IPS-20b (cell line): Measurements from ENCODE around the gene CEP135.

Experiments
- H3K27ac ChIP-seq: one replicate; pipeline ENCODE4 v1.5.1; 2013; ENCODE audit warnings: low read length
- H3K27me3 ChIP-seq: 2 replicates; pipeline ENCODE4 v1.6.1; 2013; ENCODE audit warnings: mild to moderate bottlenecking, low read length, inconsistent platforms; ENCODE audit not compliant: insufficient read depth
- H3K36me3 ChIP-seq: 2 replicates; pipeline ENCODE4 v1.6.1; 2013; ENCODE audit warnings: low read depth, mild to moderate bottlenecking, inconsistent platforms, low read length, moderate library complexity; ENCODE audit not compliant: insufficient read depth
- H3K4me1 ChIP-seq: 2 replicates; pipeline ENCODE4 v1.6.1; 2013; ENCODE audit warnings: mild to moderate bottlenecking, control low read depth, inconsistent platforms, low read length, moderate library complexity; ENCODE audit not compliant: insufficient read depth
- H3K4me3 ChIP-seq: 2 replicates; pipeline ENCODE4 v1.5.1; 2013; ENCODE audit warnings: mild to moderate bottlenecking, low read length, inconsistent platforms
- H3K9ac ChIP-seq: 2 replicates; pipeline ENCODE4 v1.6.1; 2013; ENCODE audit warnings: low read depth, mild to moderate bottlenecking, inconsistent platforms, low read length, moderate library complexity
- H3K9me3 ChIP-seq: 2 replicates; pipeline ENCODE4 v1.6.1; 2013; ENCODE audit warnings: mild to moderate bottlenecking, low read depth, low read length, inconsistent platforms; ENCODE audit not compliant: insufficient read depth

CEP135 gene, protein sequence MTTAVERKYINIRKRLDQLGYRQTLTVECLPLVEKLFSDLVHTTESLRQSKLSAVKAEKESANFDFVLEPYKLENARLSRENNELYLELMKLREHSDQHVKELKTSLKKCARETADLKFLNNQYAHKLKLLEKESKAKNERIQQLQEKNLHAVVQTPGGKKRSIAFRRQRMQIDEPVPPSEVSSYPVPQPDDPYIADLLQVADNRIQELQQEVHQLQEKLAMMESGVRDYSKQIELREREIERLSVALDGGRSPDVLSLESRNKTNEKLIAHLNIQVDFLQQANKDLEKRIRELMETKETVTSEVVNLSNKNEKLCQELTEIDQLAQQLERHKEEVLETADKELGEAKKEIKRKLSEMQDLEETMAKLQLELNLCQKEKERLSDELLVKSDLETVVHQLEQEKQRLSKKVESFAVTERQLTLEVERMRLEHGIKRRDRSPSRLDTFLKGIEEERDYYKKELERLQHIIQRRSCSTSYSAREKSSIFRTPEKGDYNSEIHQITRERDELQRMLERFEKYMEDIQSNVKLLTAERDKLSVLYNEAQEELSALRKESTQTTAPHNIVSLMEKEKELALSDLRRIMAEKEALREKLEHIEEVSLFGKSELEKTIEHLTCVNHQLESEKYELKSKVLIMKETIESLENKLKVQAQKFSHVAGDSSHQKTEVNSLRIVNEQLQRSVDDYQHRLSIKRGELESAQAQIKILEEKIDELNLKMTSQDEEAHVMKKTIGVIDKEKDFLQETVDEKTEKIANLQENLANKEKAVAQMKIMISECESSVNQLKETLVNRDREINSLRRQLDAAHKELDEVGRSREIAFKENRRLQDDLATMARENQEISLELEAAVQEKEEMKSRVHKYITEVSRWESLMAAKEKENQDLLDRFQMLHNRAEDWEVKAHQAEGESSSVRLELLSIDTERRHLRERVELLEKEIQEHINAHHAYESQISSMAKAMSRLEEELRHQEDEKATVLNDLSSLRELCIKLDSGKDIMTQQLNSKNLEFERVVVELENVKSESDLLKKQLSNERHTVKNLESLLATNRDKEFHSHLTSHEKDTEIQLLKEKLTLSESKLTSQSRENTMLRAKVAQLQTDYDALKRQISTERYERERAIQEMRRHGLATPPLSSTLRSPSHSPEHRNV

DNA sequence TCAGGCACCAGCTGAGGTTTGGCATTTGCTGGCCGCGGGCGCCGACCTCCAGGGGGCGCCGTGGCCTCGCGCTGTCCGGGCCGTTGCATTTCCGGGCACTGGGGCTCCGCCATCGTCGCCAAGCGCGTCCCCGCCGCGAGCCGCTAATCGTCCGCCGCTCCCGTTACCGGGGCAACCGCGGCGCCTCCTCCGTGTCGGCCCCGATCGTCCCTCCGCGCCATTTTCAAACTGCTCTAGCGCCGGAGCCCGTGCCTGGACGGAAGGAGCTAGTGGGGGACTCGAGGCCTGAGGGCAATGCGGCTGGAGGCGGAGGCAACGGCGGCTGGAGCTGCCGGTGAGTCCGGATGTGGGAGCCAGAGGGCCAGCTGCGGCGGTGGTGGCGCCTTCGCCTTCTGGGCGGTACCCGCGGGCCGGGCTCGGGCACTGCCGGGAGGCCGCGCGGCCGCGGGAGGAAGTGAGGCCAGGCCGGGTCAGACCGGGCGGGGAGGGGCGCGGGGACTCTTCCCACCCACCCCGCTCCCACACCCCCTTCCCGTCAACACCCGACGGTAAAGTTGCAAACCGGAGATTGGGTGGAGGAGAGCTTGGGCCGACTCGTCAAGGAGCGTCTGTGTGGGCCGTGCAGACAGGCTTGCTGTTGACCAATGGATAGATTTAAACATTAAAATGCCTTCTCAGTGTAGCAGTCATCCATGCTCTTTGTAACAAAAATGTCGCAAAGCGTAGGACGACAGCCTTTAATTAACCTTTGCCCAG lies at the start of gene CEP135:
Gene CEP135 (plus strand): TSS at position 220 of the 756 bp plus-strand sequence. CDS start 3,186 bp downstream, outside the sequence.
- Histone ChIP-seq H3K36me3 (peaks cover 18% of the 10 kb centered on the region), H3K4me3 (peak within 1 kb of the TSS; percentile 92), H3K4me1 (peaks cover 19% of the 10 kb centered on the region), H3K27ac (peak within 1 kb of the TSS; percentile 68), H3K27me3 (no peaks in the 10 kb centered on the region), H3K9ac (peak within 1 kb of the TSS; percentile 87), H3K9me3 (no peaks in the 10 kb centered on the region)

DNA sequence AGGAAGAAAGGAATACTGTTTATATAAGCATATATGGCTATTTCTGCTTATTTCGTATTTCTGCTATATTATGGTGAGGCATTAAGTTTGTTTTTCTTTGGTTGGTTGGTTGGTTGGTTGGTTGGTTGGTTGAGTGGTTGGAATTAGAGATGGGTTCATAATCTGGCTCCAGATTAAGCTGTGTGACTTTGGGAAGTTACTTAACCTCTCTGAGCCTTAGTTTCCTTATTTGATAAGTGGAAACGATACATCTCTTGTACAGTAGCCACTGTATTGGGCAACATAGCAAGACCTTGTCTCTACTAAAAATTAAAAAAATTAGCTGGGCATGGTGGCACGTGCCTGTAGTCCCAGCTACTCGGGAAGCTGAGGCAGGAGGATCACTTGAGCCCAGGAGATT lies 46.1 kb upstream of the CEP135 start:
- Histone ChIP-seq H3K4me3 (no peak overlapping the region), H3K27ac (no peak overlapping the region), H3K27me3 (no peaks in the 10 kb centered on the region), H3K36me3 (peaks cover 22% of the 10 kb centered on the region), H3K4me1 (no peaks in the 10 kb centered on the region), H3K9me3 (no peaks in the 10 kb centered on the region), H3K9ac (no peak overlapping the region)

DNA sequence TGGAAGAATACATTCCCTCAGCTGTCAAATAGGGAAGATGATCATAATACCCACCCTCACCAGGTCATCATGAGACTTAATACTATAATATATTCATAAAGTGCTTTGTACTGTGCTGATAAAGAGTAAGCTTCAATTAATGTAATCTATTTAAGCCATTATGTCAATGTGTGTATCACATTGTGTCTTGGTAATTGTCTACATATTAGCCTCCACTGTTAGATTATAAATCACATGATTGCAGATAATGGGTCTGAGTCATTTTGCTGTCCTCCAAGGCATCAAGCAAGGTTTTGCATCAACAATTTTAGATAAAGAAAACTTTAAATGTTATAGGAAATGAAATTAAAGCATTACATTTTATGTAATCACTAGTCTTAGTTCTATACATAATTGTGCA lies 45.2 kb upstream of the CEP135 start:
- H3K9me3 ChIP-seq = no peaks in the 10 kb centered on the region
- no peak overlapping the region for H3K27ac ChIP-seq
- no peak overlapping the region for H3K4me3 ChIP-seq
- no peaks in the 10 kb centered on the region for H3K4me1 ChIP-seq
- H3K9ac ChIP-seq = no peak overlapping the region
- no peaks in the 10 kb centered on the region for H3K27me3 ChIP-seq
- peaks cover 22% of the 10 kb centered on the region for H3K36me3 ChIP-seq

DNA sequence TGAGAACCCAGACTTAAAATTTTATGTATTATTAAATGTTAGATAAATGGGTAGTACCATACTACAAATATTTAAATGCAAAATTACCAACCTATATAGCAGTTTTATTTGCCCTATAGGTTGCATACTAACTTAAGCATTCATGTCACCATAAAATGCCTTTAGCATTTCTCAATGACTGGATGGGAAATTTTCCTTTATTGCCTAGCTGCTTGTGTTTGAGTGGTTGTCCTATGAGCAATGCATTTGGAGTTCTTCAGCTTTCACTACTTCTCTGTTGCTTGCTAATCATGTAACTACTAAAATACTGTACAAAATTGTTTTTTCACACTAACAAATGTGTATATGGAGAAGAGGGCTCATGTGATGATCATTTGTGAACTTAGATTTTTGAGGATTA lies 44.2 kb upstream of the CEP135 start:
- no peaks in the 10 kb centered on the region for H3K4me1 ChIP-seq

DNA sequence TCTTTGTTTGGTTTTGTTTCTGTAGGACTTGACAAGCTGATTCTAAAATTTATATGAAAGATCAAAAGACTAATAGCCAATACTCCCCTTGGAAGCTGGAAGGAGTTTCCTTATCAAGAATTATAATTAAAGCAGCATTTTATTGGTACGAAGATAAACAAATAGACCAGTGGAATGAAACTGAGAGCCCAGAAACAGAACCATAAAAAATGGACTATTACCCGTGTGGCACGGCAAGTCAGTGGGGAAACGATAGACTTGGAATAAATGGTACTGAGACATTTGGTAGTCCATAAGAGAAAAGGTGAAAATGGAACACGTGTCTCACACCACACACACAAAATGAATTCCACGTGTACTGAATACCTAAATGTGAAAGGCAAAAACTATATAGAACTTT lies 42.4 kb upstream of the CEP135 start:
- Histone ChIP-seq H3K9me3 (no peaks in the 10 kb centered on the region), H3K27me3 (no peaks in the 10 kb centered on the region), H3K36me3 (peaks cover 13% of the 10 kb centered on the region; the same call in 1 of the 2 replicates), H3K4me3 (no peak overlapping the region), H3K9ac (no peak overlapping the region), H3K4me1 (no peaks in the 10 kb centered on the region), H3K27ac (no peak overlapping the region)

More for the DNA sequence above, 44.2 kb upstream of the CEP135 start:
- H3K9me3 ChIP-seq = no peaks in the 10 kb centered on the region
- H3K36me3 ChIP-seq = peaks cover 17% of the 10 kb centered on the region
- H3K4me3 ChIP-seq = no peak overlapping the region
- H3K9ac ChIP-seq = no peak overlapping the region
- no peaks in the 10 kb centered on the region for H3K27me3 ChIP-seq
- H3K27ac ChIP-seq = no peak overlapping the region

DNA sequence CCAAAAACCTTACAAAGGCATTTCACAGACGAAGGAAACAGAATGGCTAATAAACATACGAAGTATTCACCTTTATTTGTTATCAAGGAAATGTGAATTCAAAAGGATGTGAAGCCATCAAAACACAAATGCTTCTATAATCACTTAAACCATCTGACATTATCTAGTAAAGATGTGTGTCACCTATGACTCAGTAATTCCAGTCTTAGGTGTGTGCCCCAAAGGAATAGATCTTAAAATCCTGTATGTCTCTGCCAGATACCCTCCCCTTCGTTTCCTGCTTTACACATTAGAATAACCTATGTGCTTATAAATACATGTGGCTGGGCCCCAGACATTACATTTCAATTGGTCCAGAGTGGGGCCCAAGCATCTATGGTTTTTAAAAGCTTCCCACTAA lies 41.8 kb upstream of the CEP135 start:
- Histone ChIP-seq H3K36me3 (peaks cover 13% of the 10 kb centered on the region; the same call in 1 of the 2 replicates), H3K27ac (no peak overlapping the region), H3K9me3 (no peaks in the 10 kb centered on the region), H3K4me3 (no peak overlapping the region), H3K9ac (no peak overlapping the region), H3K4me1 (no peaks in the 10 kb centered on the region), H3K27me3 (no peaks in the 10 kb centered on the region)

DNA sequence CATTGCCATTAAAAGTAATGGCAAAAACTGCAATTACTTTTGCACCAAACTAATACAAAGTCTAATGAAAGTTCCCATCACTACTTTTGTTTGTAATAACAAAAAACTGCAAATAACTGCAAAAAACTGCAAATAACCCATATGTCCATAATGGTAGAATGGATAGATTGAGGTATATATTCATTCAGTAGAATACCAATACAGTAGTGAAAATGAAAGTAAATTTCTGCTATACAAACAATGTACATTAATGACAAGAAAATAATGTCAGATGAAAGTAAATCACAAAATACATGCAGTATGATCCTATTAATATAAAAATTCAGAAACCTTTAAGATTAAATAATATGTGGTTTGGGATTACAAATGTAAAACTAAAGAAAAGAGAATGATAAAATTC lies 41.3 kb upstream of the CEP135 start:
- H3K9ac ChIP-seq = no peak overlapping the region
- H3K4me1 ChIP-seq = no peaks in the 10 kb centered on the region
- no peaks in the 10 kb centered on the region for H3K27me3 ChIP-seq
- peaks cover 11% of the 10 kb centered on the region; the same call in 1 of the 2 replicates for H3K36me3 ChIP-seq
- H3K9me3 ChIP-seq = no peaks in the 10 kb centered on the region
- no peak overlapping the region for H3K27ac ChIP-seq
- H3K4me3 ChIP-seq = no peak overlapping the region

DNA sequence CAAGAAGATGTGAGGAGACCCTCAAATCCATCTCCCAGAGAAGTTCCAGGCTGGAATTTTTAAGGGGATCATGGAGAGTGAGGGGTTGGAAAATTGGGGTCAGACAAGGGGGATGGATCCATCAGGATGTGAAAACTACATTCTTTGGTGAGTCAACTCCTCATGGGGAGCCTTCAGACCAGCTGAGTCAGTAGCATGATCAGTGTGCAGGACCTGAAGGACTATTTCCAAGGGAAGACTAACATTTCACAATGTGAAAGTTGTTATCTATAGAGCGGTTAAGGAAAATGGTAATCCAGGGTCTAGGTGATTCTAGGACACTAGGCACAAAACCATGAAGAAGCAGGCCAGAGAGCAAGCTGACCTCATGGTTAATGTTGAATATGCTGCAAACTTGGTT lies 38.6 kb upstream of the CEP135 start:
- Histone ChIP-seq H3K27ac (no peak overlapping the region), H3K27me3 (no peaks in the 10 kb centered on the region), H3K36me3 (no peaks in the 10 kb centered on the region), H3K9ac (no peak overlapping the region), H3K4me3 (no peak overlapping the region), H3K9me3 (no peaks in the 10 kb centered on the region), H3K4me1 (no peaks in the 10 kb centered on the region)

DNA sequence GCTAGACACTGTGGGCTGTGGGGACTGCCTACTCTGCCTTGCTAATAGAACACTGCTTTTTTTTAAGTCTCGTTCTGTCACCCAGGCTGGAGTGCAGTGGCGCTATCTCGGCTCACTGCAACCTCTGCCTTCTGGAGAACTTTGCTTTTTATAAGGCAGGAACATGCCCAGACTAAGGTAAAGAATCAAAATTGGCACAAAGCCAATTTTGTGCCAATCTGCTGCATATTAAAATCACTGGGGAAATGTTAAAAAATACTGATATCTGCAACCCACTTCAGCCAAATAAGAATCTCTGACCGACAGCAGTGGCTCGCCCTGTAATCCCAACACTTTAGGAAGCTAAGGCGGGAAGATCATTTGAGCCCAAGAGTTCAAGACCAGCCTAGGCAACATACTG lies 36.5 kb upstream of the CEP135 start:
- H3K4me3 ChIP-seq = no peak overlapping the region
- no peaks in the 10 kb centered on the region for H3K9me3 ChIP-seq
- H3K36me3 ChIP-seq = no peaks in the 10 kb centered on the region
- H3K27me3 ChIP-seq = no peaks in the 10 kb centered on the region
- no peak overlapping the region for H3K27ac ChIP-seq
- H3K9ac ChIP-seq = no peak overlapping the region
- no peaks in the 10 kb centered on the region for H3K4me1 ChIP-seq

DNA sequence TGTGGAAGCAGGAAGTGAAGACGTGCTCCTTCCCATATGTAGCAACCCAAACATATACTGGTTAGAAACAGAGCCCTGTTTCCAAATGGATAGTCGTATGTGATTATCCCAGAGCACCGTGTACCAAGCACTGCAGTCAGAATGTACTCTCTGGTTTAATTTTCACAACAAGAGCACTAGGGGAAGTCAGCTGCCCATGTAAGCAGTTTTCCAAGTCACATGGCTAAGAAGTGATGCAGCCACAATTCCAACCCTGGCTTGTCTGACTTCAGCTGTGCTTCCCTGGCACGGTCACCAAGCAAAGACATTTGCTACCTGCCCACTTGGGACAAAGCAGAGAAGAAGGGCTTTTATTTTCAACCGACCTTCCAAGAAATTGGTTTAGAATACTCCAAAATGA lies 28.2 kb upstream of the CEP135 start:
- H3K4me3 ChIP-seq = no peak overlapping the region
- no peak overlapping the region for H3K27ac ChIP-seq
- no peaks in the 10 kb centered on the region for H3K4me1 ChIP-seq
- no peaks in the 10 kb centered on the region for H3K9me3 ChIP-seq
- no peaks in the 10 kb centered on the region for H3K36me3 ChIP-seq
- no peak overlapping the region for H3K9ac ChIP-seq
- H3K27me3 ChIP-seq = no peaks in the 10 kb centered on the region

DNA sequence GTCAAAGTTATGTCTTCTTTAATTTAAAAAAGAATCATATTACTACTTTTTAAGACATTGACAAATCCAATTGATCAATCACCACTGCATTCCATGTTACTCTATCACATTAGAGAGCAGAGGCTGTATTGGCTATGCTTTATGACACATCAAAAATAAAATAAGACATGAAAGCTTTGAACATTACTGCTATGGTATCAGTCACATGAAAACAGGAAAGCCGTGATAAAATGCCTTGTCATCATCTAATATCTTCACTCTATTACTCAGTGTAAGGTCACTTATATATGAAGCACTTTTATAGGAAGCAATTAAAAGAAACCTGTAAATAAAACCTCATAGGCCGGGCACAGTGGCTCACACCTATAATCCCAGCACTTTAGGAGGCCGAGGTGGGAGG lies 27.7 kb upstream of the CEP135 start:
- Histone ChIP-seq H3K4me1 (no peaks in the 10 kb centered on the region), H3K4me3 (no peak overlapping the region), H3K27ac (no peak overlapping the region), H3K9me3 (no peaks in the 10 kb centered on the region), H3K27me3 (no peaks in the 10 kb centered on the region), H3K36me3 (no peaks in the 10 kb centered on the region), H3K9ac (no peak overlapping the region)
